Small intestine (tissue), 7 donors: ENCODE results near the gene CCL20. TPM values are rescaled to one million over a fixed set of nuclear protein-coding genes. Genes with fewer than 3 reads are reported as not detected.

Experiments used
- DNase-seq, 2 donors: peaks; one replicate each; pipeline versions ENCODE4 v3.0.0 to v3.0.0-alpha.2; 2013
- FAIRE-seq: peaks from 2 replicates; lab custom pipeline; 2012; peaks lifted over from hg19 to GRCh38; lab: Jason Lieb, UNC
- H3K27ac ChIP-seq, 3 donors: one replicate each; pipeline ENCODE4 v1.5.1; 2013; ENCODE audit warnings: low read length in 2 of 3, mild to moderate bottlenecking in 2 of 3, control low read depth in 1 of 3, inconsistent platforms in 1 of 3, low read depth in 1 of 3, moderate library complexity in 1 of 3
- H3K27me3 ChIP-seq, 3 donors: one replicate each; pipeline ENCODE4 v1.6.1; 2013; ENCODE audit warnings: low read length in 3 of 3, inconsistent platforms in 1 of 3; ENCODE audit not compliant: control insufficient read depth in 3 of 3, insufficient read depth in 3 of 3
- H3K36me3 ChIP-seq, 3 donors: one replicate each; pipeline ENCODE4 v1.6.1; 2013; ENCODE audit warnings: low read length in 3 of 3, inconsistent platforms in 1 of 3, low read depth in 1 of 3, mild to moderate bottlenecking in 1 of 3, moderate library complexity in 1 of 3; ENCODE audit not compliant: control insufficient read depth in 3 of 3, insufficient read depth in 2 of 3
- H3K4me1 ChIP-seq, 3 donors: one replicate each; pipeline ENCODE4 v1.6.1; 2013; ENCODE audit warnings: low read length in 2 of 3, inconsistent platforms in 1 of 3, low read depth in 1 of 3, mild to moderate bottlenecking in 1 of 3, moderate library complexity in 1 of 3; ENCODE audit not compliant: control insufficient read depth in 3 of 3, insufficient read depth in 2 of 3
- H3K4me3 ChIP-seq, 3 donors: one replicate each; pipeline ENCODE4 v1.5.1; 2013; ENCODE audit warnings: low read length in 3 of 3, control low read depth in 1 of 3, inconsistent platforms in 1 of 3, low read depth in 1 of 3, mild to moderate bottlenecking in 1 of 3, moderate library complexity in 1 of 3
- H3K9me3 ChIP-seq, 2 donors: one replicate each; pipeline ENCODE4 v1.6.1; 2013; ENCODE audit warnings: low read depth in 1 of 2, low read length in 1 of 2; ENCODE audit not compliant: control insufficient read depth in 2 of 2, insufficient read depth in 1 of 2
- WGBS, 3 donors: extraction: QIAGEN DNeasy Blood & Tissue Kit; methylation state at CpG; one replicate each; pipeline ENCODE4 v1.1.7; 2013; 5-methylcytosine and 5-hydroxymethylcytosine counted together
- polyA plus RNA-seq, 4 donors: library from polyadenylated mRNA; stranded (reverse) in 3 of 4; unstranded in 1 of 4; fragments of 200-250 nt in 3 of 4; fragments of 120-200 nt in 1 of 4; gene quantifications; one replicate each; pipeline versions ENCODE4 v1.2.1 to v1.2.3, GENCODE V29; 2013
- donor health status: healthy with polysubstance abuse.
- donor health status: control.
- donor health status: control.
- donor health status: Bipolar disorder and iron deficiency.
- donor health status: healthy.

CCL20 gene
- polyA plus RNA-seq, 4 donors: 9.6 to 15.9 (median 11.3) TPM

DNA sequence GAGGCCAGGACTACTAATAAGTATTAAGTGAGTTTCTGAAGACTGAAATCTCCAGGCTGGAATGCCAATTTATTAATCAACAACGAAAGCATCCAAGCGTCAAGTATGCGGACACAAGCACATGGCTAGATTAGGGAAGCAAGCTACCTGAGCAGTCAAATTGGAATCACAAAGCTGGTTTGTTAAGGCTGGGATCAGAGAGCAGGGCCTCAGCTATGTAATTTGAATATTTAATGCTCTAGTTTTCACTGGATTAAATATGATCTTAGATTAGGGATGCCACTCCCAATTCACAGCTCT is 5.7 kb downstream of the CCL20 start:
- Histone ChIP-seq H3K27me3 (no peaks in the 10 kb centered on the region), H3K4me1 (peaks cover 3 to 34% (median 10%) of the 10 kb centered on the region in 3 donors), H3K36me3 (no peaks in the 10 kb centered on the region), H3K9me3 (peaks cover 0 to 7% of the 10 kb centered on the region in 2 donors), H3K4me3 (no peak overlapping the region), H3K27ac (peak overlapping the region; percentile 32 to 62 (median 49))
- 93 to 95% (median 94%) methylated on average over 3 of the region's 3 CpGs for WGBS, 3 donors
- FAIRE-seq: no peak
- no peak for DNase-seq

DNA sequence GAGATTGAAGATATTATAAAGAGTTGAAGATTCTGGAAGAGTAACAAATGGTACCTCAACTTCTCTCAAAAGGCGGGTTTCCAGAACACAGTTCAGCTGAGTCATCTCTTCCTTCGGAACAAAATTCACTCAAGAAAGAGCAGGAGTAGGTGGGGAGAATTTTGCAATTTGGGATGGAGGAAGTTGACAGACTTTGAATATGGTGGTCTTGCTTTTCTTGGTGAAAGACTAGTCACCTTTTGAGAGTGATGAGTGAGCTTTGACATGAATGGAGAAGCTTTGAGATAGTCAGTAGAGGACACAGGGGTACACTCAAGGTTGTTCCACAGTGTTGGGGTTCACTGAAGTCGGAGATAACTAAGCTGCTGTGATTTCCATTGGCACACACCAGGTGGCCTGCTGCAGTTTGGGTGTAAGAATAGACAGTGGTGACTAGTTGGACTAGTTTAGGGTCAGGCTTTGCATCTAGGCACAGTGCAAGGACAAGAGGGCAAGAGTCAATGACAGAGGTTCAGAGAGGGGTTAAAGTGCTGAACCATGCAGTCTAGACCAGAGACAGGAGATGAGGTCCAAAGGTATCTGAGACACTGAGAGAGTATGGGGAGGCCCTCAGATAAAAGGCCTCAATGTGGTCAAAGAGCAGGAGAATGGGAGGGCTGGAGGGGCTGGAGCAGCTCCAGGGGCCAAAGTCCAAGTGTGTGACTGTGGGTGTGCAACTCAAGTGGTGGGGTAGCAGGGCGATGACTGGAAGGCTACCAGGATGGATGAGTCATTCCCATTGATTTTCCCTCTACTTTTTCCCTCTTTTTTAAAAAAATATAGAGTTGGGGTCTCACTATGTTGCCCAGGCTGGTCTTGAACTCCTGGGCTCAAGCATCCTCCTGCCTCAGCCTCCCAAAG is 7.7 kb downstream of the CCL20 start:
- H3K27ac ChIP-seq: peak overlapping the region in 2 of 3 donors; percentile 25 to 65
- WGBS, 3 donors: 68 to 75% (median 75%) methylated on average over 4 of the region's 4 CpGs
- FAIRE-seq: no peak

DNA sequence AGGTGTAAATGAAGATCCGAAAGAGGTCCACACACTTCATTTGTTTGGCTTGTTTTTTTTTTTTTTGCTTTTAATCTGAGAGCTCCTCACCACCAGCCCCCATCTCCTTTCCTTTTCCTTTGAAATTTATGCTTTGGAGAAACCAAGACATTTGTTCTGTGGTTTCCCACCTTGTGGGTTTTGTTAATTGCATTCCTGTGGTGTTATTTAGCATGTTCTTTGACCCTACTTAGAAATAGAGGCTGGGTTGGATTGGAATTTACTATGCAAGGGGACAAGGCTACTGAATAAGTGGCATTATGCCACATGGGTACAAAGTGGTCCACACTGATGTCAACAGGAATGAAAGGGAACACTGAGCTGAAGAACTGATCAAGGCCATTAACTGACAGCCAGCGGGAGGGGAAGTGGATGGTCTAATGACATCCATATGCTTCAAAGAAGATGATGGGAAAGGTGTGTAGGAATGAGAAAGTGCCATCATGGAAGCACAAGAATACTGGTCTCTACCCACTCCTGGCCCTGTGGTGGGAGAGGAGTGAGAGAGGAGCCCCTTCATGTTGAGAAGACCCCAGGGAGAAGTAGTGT is 8.9 kb downstream of the CCL20 start:
- DNase-seq (no peak), FAIRE-seq (no peak)
- Histone ChIP-seq H3K36me3 (no peaks in the 10 kb centered on the region), H3K4me1 (peaks cover 3 to 30% (median 15%) of the 10 kb centered on the region in 3 donors), H3K27ac (no peak overlapping the region), H3K27me3 (peaks cover 0 to 4% (median 0%) of the 10 kb centered on the region in 3 donors), H3K4me3 (no peak overlapping the region), H3K9me3 (peaks cover 0 to 7% of the 10 kb centered on the region in 2 donors)
- WGBS, 3 donors: 71 to 94% (median 89%) methylated on average over 2 of the region's 2 CpGs

More for the DNA sequence above, 7.7 kb downstream of the CCL20 start:
- Histone ChIP-seq H3K9me3 (peaks cover 0 to 7% of the 10 kb centered on the region in 2 donors), H3K4me1 (peaks cover 3 to 34% (median 15%) of the 10 kb centered on the region in 3 donors), H3K27me3 (no peaks in the 10 kb centered on the region), H3K4me3 (no peak overlapping the region), H3K36me3 (no peaks in the 10 kb centered on the region)
- DNase-seq: peak; percentile 88 to 97

DNA sequence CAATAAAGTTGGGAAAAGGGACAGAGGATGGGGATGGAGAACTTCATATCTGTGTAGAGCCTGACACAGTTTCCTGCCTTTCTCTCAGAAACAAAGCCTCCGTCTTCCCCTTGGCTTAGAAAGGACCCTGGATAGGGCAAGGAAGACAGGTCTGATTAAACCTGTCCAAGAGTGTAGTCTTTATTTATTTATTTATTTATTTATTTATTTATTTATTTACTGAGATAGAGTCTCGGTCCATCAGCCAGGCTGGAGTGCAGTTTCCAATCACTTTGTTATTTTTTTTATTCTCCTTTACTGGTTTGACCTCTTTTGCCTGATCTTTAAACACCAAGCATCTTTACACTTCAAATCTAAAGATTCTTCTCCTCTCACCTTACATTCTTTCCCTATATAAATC is 10.3 kb downstream of the CCL20 start:
- 54 to 82% (median 60%) methylated on average over 2 of the region's 2 CpGs for WGBS, 3 donors
- no peak overlapping the region for H3K27ac ChIP-seq
- H3K4me3 ChIP-seq: no peak overlapping the region
- H3K36me3 ChIP-seq: no peaks in the 10 kb centered on the region
- peaks cover 0 to 4% (median 0%) of the 10 kb centered on the region in 3 donors for H3K27me3 ChIP-seq
- peaks cover under 1 to 28% (median 8%) of the 10 kb centered on the region in 3 donors for H3K4me1 ChIP-seq
- DNase-seq: no peak
- H3K9me3 ChIP-seq: peaks cover 0 to 7% of the 10 kb centered on the region in 2 donors
- no peak for FAIRE-seq

DNA sequence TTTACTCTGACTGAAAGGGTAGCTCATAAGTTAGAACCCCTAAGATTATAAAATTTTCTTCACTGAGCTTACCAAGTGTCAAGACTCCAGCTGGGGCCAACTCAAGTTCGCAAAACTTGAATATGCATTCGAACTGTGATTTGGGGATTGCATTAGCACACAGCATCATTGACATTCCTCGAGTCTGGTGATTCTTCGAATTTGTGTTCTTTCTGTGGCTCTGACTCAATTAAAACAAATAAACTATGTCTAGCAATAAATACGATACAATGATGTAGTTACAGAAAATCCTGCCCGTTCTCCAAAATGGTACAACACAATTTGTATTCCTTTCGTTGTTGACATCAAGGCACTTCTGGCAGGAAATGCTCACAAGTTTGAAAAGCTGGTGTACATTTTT is 11.1 kb downstream of the CCL20 start:
- peaks cover 0 to 7% of the 10 kb centered on the region in 2 donors for H3K9me3 ChIP-seq
- no peak overlapping the region for H3K4me3 ChIP-seq
- DNase-seq (no peak), FAIRE-seq (no peak)
- WGBS, 3 donors: 89 to 96% (median 92%) methylated on average over 7 of the region's 7 CpGs
- no peaks in the 10 kb centered on the region for H3K36me3 ChIP-seq
- peaks cover 0 to 24% (median 5%) of the 10 kb centered on the region in 3 donors for H3K4me1 ChIP-seq
- peaks cover 0 to 4% (median 0%) of the 10 kb centered on the region in 3 donors for H3K27me3 ChIP-seq
- no peak overlapping the region for H3K27ac ChIP-seq

DNA sequence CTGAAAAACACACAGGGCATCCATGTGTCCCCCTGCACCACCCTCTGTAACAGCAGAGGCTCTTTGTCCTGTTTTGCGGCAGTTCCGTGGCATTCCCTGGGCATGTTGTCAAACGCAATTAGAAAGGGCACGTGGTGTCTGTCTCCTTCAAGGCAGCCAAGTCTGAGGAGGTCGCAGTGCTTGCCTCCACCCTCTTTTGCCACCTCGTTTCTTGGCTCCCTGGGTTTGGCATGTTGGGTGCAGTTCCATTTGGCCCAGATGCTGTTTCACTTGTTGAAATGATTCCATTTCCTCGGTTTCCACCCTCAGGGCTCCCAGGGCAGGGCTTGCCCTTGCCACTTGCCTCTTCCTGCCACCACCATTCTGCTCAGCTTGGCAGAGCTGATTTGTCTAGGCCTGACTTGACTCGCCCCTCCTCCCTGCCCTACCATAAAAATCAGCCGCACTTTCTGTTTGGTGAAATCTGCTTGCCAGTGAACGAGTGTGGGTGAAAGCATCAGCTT is 12.4 kb downstream of the CCL20 start:
- no peak overlapping the region for H3K4me3 ChIP-seq
- no peaks in the 10 kb centered on the region for H3K36me3 ChIP-seq
- H3K27me3 ChIP-seq: peaks cover 0 to 4% (median 0%) of the 10 kb centered on the region in 3 donors
- FAIRE-seq (no peak), DNase-seq (peak in 1 of 2 donors; percentile 70)
- 12 to 53% (median 18%) methylated on average over 10 of the region's 10 CpGs for WGBS, 3 donors
- peak overlapping the region in 1 of 3 donors; percentile 30 for H3K27ac ChIP-seq
- peaks cover 0 to 4% of the 10 kb centered on the region in 2 donors for H3K9me3 ChIP-seq
- H3K4me1 ChIP-seq: peaks cover 0 to 17% (median 5%) of the 10 kb centered on the region in 3 donors

DNA sequence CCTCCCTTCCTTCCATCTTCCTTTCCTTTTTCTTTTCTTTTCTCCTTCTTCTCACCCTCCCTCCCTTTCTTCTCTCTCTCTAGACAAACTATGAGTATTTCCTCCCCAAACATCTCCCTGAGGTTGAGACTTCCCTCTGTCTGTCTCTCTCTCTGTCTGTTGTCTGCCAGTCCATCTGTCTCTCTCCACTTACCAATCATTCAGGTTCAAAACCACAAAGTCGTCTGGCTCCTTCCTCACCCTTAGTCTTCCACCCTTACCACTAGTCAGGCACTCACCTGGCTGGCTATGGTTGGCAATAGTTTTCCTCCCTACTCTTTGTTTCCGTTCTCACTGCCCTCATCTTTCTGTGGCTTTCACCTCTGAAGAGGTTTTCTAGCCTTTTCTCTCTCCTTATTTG is 12.9 kb downstream of the CCL20 start:
- no peak for DNase-seq
- H3K36me3 ChIP-seq: no peaks in the 10 kb centered on the region
- H3K9me3 ChIP-seq: no peaks in the 10 kb centered on the region
- peaks cover 0 to 14% (median 5%) of the 10 kb centered on the region in 3 donors for H3K4me1 ChIP-seq
- H3K4me3 ChIP-seq: no peak overlapping the region
- H3K27me3 ChIP-seq: peaks cover 0 to 4% (median 0%) of the 10 kb centered on the region in 3 donors
- FAIRE-seq: no peak
- peak overlapping the region in 1 of 3 donors; percentile 14 for H3K27ac ChIP-seq
- 12 to 35% (median 12%) methylated on average over 2 of the region's 2 CpGs for WGBS, 3 donors

DNA sequence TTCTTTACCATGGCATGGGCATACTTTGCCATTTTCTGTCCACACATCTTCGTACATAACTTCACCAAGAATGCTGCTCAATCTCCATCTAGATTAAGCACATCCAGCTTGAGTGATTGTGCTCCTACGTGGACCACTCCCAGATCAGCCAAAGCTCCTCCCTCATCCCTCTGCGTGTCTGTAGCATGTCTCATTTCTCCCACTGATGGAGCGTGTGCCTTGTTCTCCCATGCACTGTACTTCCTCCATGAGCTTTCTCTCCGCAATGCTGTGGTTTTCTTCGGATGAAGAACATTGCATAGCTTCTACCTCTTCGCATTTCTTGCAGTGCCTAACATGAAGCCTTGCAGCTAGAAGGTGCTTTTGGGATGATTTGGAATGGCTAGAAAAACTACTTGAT is 13.5 kb downstream of the CCL20 start:
- no peaks in the 10 kb centered on the region for H3K36me3 ChIP-seq
- WGBS, 3 donors: 86 to 89% (median 88%) methylated on average over 7 of the region's 7 CpGs
- H3K9me3 ChIP-seq: no peaks in the 10 kb centered on the region
- no peak overlapping the region for H3K27ac ChIP-seq
- peaks cover 0 to 10% (median 5%) of the 10 kb centered on the region in 3 donors for H3K4me1 ChIP-seq
- no peak overlapping the region for H3K4me3 ChIP-seq
- peaks cover 0 to 4% (median 0%) of the 10 kb centered on the region in 3 donors for H3K27me3 ChIP-seq
- DNase-seq (no peak), FAIRE-seq (no peak)
